Liver (tissue), 3 donors: Measurements from ENCODE around the gene ATP2B3.

Experiments used
- CTCF ChIP-seq: fragments of 150-350 bp; IDR thresholded peaks from 2 replicates; pipeline ENCODE4 v1.5.1; 2017; ENCODE audit warnings: improper control_type of control experiment, low read depth, low read length; ENCODE audit not compliant: missing input control
- EGR1 ChIP-seq, 2 donors: IDR thresholded peaks; 2 replicates each; pipeline ENCODE4 v1.6.1; 2016 to 2018; ENCODE audit warnings: antibody characterized with exemption in 2 of 2, low read depth in 2 of 2
- FOXA1 ChIP-seq: IDR thresholded peaks from 2 replicates; pipeline ENCODE4 v1.6.1; 2016; ENCODE audit warnings: antibody characterized with exemption
- GABPA ChIP-seq, 2 donors: IDR thresholded peaks in 1 of 2; conservative IDR thresholded peaks in 1 of 2; 2 replicates each; pipeline ENCODE4 v1.6.1; 2016; ENCODE audit warnings: antibody characterized with exemption in 2 of 2, mild to moderate bottlenecking in 1 of 2, moderate library complexity in 1 of 2
- HNF4A ChIP-seq, 2 donors: conservative IDR thresholded peaks; 2 replicates each; pipeline ENCODE4 v1.6.1; 2016; ENCODE audit warnings: antibody characterized with exemption in 2 of 2, mild to moderate bottlenecking in 2 of 2
- JUND ChIP-seq, 2 donors: IDR thresholded peaks; 2 replicates each; pipeline ENCODE4 v1.6.1; 2016; ENCODE audit warnings: antibody characterized with exemption in 2 of 2
- RAD21 ChIP-seq, 2 donors: IDR thresholded peaks; 2 replicates each; pipeline ENCODE4 v1.6.1; 2016; ENCODE audit warnings: antibody characterized with exemption in 2 of 2, mild to moderate bottlenecking in 2 of 2
- RXRA ChIP-seq, 2 donors: IDR thresholded peaks; 2 replicates each; pipeline ENCODE4 v1.6.1; 2017 to 2018; ENCODE audit warnings: antibody characterized with exemption in 2 of 2, mild to moderate bottlenecking in 1 of 2
- SP1 ChIP-seq: IDR thresholded peaks from 2 replicates; pipeline ENCODE4 v1.6.1; 2018; ENCODE audit warnings: antibody characterized with exemption, mild to moderate bottlenecking
- TAF1 ChIP-seq: conservative IDR thresholded peaks from 2 replicates; pipeline ENCODE4 v1.6.1; 2016; ENCODE audit warnings: antibody characterized with exemption, mild to moderate bottlenecking
- TF ChIP-seq, protein P1 (sequence below): IDR thresholded peaks from 2 replicates; pipeline ENCODE4 v1.6.1; 2016; ENCODE audit warnings: antibody characterized with exemption
- donor health status: healthy.
- donor health status: healthy.

- TF ChIP-seq RAD21 (IDR thresholded peaks at IDR 0.05) (no peak), FOXA1 (no peak), RXRA (IDR thresholded peaks at IDR 0.05) (no peak), CTCF (no peak), EGR1 (IDR thresholded peaks at IDR 0.05; ENCODE audit: low read depth in 2 of 2) (no peak), HNF4A (conservative IDR thresholded peaks at IDR 0.05) (no peak), GABPA (IDR thresholded peaks at IDR 0.05 in 1 of 2, conservative IDR thresholded peaks at IDR 0.05 in 1 of 2) (no peak), SP1 (no peak), JUND (IDR thresholded peaks at IDR 0.05) (no peak), TAF1 (no peak)
- TF ChIP-seq, protein P1, sequence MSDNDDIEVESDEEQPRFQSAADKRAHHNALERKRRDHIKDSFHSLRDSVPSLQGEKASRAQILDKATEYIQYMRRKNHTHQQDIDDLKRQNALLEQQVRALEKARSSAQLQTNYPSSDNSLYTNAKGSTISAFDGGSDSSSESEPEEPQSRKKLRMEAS, result no peak
Measured at GRCh38 chrX:153475751-153476281, 41.6 kb upstream of the ATP2B3 start.
